ENCODE data around the gene IGF2R. TPM values are rescaled to one million over a fixed set of nuclear protein-coding genes. Genes with fewer than 3 reads are reported as not detected.

The IGF2R gene
- total RNA-seq, 1 experiment from 2014 or later, result 31.5 TPM

- intact Hi-C loops (cut with micrococcal nuclease), result no loop called here
- no peak overlapping the region for H2AFZ ChIP-seq (ENCODE audit: low read length)
- ChIA-PET POLR2A (ENCODE audit: unreplicated experiment) (no interaction called here), CTCF (no interaction called here)
- H3K27ac ChIP-seq (ENCODE audit: low read length), result no peak overlapping the region
- H3K9me3 ChIP-seq (ENCODE audit: low read length), result no peaks in the 10 kb centered on the region
- no peaks in the 10 kb centered on the region for H4K20me1 ChIP-seq (ENCODE audit: low read length)
- no TSS peak for BruUV-seq (replicated peaks)
- peaks cover 7% of the 10 kb centered on the region; the same call in 1 of the 2 replicates for H3K4me1 ChIP-seq (ENCODE audit: insufficient read depth, low read length)
- H3K4me2 ChIP-seq (ENCODE audit: low read length), result no peak overlapping the region
- DNase-seq (no peak), ATAC-seq (no peak)
- no peaks in the 10 kb centered on the region for H3K27me3 ChIP-seq (ENCODE audit: low read length)
- TF ChIP-seq EZH2 (IDR thresholded peaks at IDR 0.05; ENCODE audit: low read length, unreplicated experiment) (no peak), EZH2phosphoT487 (IDR thresholded peaks at IDR 0.05; ENCODE audit: borderline replicate concordance, low read length) (no peak), CTCF (conservative IDR thresholded peaks at IDR 0.05; ENCODE audit: low read depth, low read length) (no peak)
- no peaks in the 10 kb centered on the region for H3F3A ChIP-seq (ENCODE audit: low read length, unreplicated experiment)
- H3K79me2 ChIP-seq (ENCODE audit: low read length), result no peaks in the 10 kb centered on the region
- H3K4me3 ChIP-seq (ENCODE audit: low read length), result no peak overlapping the region
- no peak overlapping the region for H3K9ac ChIP-seq (ENCODE audit: low read length)
- H3K36me3 ChIP-seq (ENCODE audit: low read depth, low read length), result no peaks in the 10 kb centered on the region
- no peaks in the 10 kb centered on the region for H3K9me2 ChIP-seq (replicated peaks; ENCODE audit: low read length)
These were observed 37.0 kb upstream of the IGF2R start for GRCh38 chr6:159931846-159932245.

GRCh38 chr6:159933077-159933476, 35.8 kb upstream of the IGF2R start:
- ChIA-PET POLR2A (ENCODE audit: unreplicated experiment) (no interaction called here), CTCF (no interaction called here)
- Histone ChIP-seq H4K20me1 (ENCODE audit: low read length) (no peaks in the 10 kb centered on the region), H3K9me2 (replicated peaks; ENCODE audit: low read length) (no peaks in the 10 kb centered on the region), H2AFZ (ENCODE audit: low read length) (no peak overlapping the region), H3K4me2 (ENCODE audit: low read length) (no peak overlapping the region), H3F3A (ENCODE audit: low read length, unreplicated experiment) (no peaks in the 10 kb centered on the region), H3K27ac (ENCODE audit: low read length) (no peak overlapping the region), H3K79me2 (ENCODE audit: low read length) (no peaks in the 10 kb centered on the region), H3K27me3 (ENCODE audit: low read length) (no peaks in the 10 kb centered on the region), H3K4me3 (ENCODE audit: low read length) (no peak overlapping the region), H3K4me1 (ENCODE audit: insufficient read depth, low read length) (peaks cover 7% of the 10 kb centered on the region; the same call in 1 of the 2 replicates), H3K9me3 (ENCODE audit: low read length) (no peaks in the 10 kb centered on the region), H3K36me3 (ENCODE audit: low read depth, low read length) (no peaks in the 10 kb centered on the region), H3K9ac (ENCODE audit: low read length) (no peak overlapping the region)
- DNase-seq (no peak), ATAC-seq (no peak)
- no peak for TF ChIP-seq EZH2phosphoT487 (IDR thresholded peaks at IDR 0.05; ENCODE audit: borderline replicate concordance, low read length)
- no peak for TF ChIP-seq CTCF (conservative IDR thresholded peaks at IDR 0.05; ENCODE audit: low read depth, low read length)
- no peak for TF ChIP-seq EZH2 (IDR thresholded peaks at IDR 0.05; ENCODE audit: low read length, unreplicated experiment)
- BruUV-seq (replicated peaks), result no TSS peak
- intact Hi-C loops (cut with micrococcal nuclease), result no loop called here

- no peak overlapping the region for H3K27ac ChIP-seq (ENCODE audit: low read length)
- ChIA-PET CTCF (no interaction called here), POLR2A (ENCODE audit: unreplicated experiment) (no interaction called here)
- no peaks in the 10 kb centered on the region for H3K9me2 ChIP-seq (replicated peaks; ENCODE audit: low read length)
- ATAC-seq (no peak), DNase-seq (no peak)
- H3K79me2 ChIP-seq (ENCODE audit: low read length), result no peaks in the 10 kb centered on the region
- no peak overlapping the region for H3K4me2 ChIP-seq (ENCODE audit: low read length)
- no peak overlapping the region for H3K9ac ChIP-seq (ENCODE audit: low read length)
- BruUV-seq (replicated peaks), result no TSS peak
- intact Hi-C loops (cut with micrococcal nuclease), result no loop called here
- peaks cover 7% of the 10 kb centered on the region; the same call in 1 of the 2 replicates for H3K4me1 ChIP-seq (ENCODE audit: insufficient read depth, low read length)
- H3K4me3 ChIP-seq (ENCODE audit: low read length), result no peak overlapping the region
- no peaks in the 10 kb centered on the region for H3K36me3 ChIP-seq (ENCODE audit: low read depth, low read length)
- H3F3A ChIP-seq (ENCODE audit: low read length, unreplicated experiment), result no peaks in the 10 kb centered on the region
- H3K27me3 ChIP-seq (ENCODE audit: low read length), result no peaks in the 10 kb centered on the region
- TF ChIP-seq EZH2 (IDR thresholded peaks at IDR 0.05; ENCODE audit: low read length, unreplicated experiment), result no peak
- TF ChIP-seq EZH2phosphoT487 (IDR thresholded peaks at IDR 0.05; ENCODE audit: borderline replicate concordance, low read length), result no peak
- no peak for TF ChIP-seq CTCF (conservative IDR thresholded peaks at IDR 0.05; ENCODE audit: low read depth, low read length)
- no peaks in the 10 kb centered on the region for H3K9me3 ChIP-seq (ENCODE audit: low read length)
- H4K20me1 ChIP-seq (ENCODE audit: low read length), result no peaks in the 10 kb centered on the region
- no peak overlapping the region for H2AFZ ChIP-seq (ENCODE audit: low read length)
These were observed 34.7 kb upstream of the IGF2R start for GRCh38 chr6:159934181-159934580.
